OCI-LY7 (cell line): Measurements from ENCODE around the gene RREB1.

Experiments used
- EZH2phosphoT487 ChIP-seq: fragments of 200-600 bp; sonication (generic); IDR thresholded peaks from 2 replicates; pipeline ENCODE4 v1.6.1; 2018; ENCODE audit warnings: low read depth, borderline replicate concordance, mild to moderate bottlenecking, mixed run types, antibody characterized with exemption, low read length, moderate library complexity, mixed read lengths
- TF ChIP-seq, protein P1 (sequence below): fragments of 200-600 bp; sonication (generic); conservative IDR thresholded peaks from 2 replicates; pipeline ENCODE4 v1.5.1; 2014; ENCODE audit warnings: mild to moderate bottlenecking, antibody characterized with exemption, low read length, moderate library complexity, mixed read lengths

DNA sequence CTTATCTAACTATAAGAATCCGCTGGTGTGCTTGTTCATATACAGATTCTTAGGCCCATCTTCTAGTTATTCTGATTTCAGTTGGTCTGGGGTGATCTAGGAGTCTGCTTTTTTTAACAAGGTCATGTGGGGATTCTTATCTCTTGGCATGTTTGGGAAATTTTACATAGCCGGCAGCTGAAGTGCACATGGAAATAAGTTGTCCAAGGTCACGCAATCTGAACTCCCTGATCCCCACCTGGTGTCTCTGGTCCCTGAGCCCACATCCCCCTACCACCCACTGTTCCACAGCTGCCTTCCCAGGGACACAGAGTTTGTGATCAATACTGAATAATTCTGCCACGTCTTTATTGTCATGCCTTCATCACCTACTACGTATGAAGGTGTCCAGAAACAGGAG, 114.4 kb downstream of the RREB1 start:
- TF ChIP-seq, protein P1, sequence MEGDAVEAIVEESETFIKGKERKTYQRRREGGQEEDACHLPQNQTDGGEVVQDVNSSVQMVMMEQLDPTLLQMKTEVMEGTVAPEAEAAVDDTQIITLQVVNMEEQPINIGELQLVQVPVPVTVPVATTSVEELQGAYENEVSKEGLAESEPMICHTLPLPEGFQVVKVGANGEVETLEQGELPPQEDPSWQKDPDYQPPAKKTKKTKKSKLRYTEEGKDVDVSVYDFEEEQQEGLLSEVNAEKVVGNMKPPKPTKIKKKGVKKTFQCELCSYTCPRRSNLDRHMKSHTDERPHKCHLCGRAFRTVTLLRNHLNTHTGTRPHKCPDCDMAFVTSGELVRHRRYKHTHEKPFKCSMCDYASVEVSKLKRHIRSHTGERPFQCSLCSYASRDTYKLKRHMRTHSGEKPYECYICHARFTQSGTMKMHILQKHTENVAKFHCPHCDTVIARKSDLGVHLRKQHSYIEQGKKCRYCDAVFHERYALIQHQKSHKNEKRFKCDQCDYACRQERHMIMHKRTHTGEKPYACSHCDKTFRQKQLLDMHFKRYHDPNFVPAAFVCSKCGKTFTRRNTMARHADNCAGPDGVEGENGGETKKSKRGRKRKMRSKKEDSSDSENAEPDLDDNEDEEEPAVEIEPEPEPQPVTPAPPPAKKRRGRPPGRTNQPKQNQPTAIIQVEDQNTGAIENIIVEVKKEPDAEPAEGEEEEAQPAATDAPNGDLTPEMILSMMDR = no peak
- TF ChIP-seq EZH2phosphoT487 = no peak
